HepG2 (cell line): Measurements from ENCODE around the gene R3HDM1. TPM values are rescaled to one million over a fixed set of nuclear protein-coding genes. Genes with fewer than 3 reads are reported as not detected.

Experiments
- ATAC-seq: fragments of 200-7000 bp; cut with Tn5 transposase; 3 replicates; pipeline ENCODE4 v1.9.1; 2020; ENCODE audit warnings: mild to moderate bottlenecking, moderate library complexity
- BruUV-seq: library from RNA; stranded (reverse); fragments of 400-500 nt; replicated peaks from 2 replicates; lab custom pipeline; 2021; lab: Mats Ljungman, UMichigan
- CTCF ChIA-PET: fragments of 300-600 bp; formaldehyde crosslinking; extraction: SDS; loops from one replicate; lab custom pipeline; 2021; ENCODE audit warnings: low total read pairs, inconsistent platforms, low intra/inter-chr PET ratio; lab: Yijun Ruan, JAX
- POLR2A ChIA-PET: fragments of 350-600 bp; sonication (Branson Sonifier 250); formaldehyde crosslinking; loops from one replicate; lab custom pipeline; 2020; ENCODE audit warnings: antibody characterized with exemption, inconsistent platforms; lab: Yijun Ruan, JAX
- DNase-seq: peaks from one replicate; pipeline ENCODE4 v3.0.0-alpha.2; 2015; ENCODE audit warnings: low spot score
- FAIRE-seq: peaks from 3 replicates; lab custom pipeline; 2011; peaks lifted over from hg19 to GRCh38; lab: Jason Lieb, UNC
- H2AFZ ChIP-seq: one replicate; pipeline ENCODE4 v1.6.1; 2011; ENCODE audit warnings: low read length, inconsistent platforms
- H3K27ac ChIP-seq: fragments of 300-600 bp; 3 replicates; pipeline ENCODE4 v1.8.0; 2011; ENCODE audit warnings: mixed run types, mild to moderate bottlenecking, mixed read lengths, low read length, inconsistent platforms; ENCODE audit not compliant: insufficient read depth; ENCODE audit errors: extremely low read length
- H3K27me3 ChIP-seq, 2 experiments: fragments of 200-600 bp in 1 of 2; 2 replicates in 1 of 2; 3 replicates in 1 of 2; pipeline versions ENCODE4 v1.6.0 to v1.8.0; 2011; ENCODE audit warnings: low read length in 2 of 2, mild to moderate bottlenecking in 2 of 2, moderate library complexity in 2 of 2, inconsistent platforms in 1 of 2; ENCODE audit not compliant: insufficient read depth in 2 of 2, control insufficient read depth in 1 of 2
- H3K36me3 ChIP-seq, 2 experiments: fragments of 200-600 bp in 1 of 2; replicated peaks in 1 of 2; 2 replicates in 1 of 2; 3 replicates in 1 of 2; pipeline versions ENCODE4 v1.5.1 to v1.8.0; 2011; ENCODE audit warnings: low read length in 2 of 2, inconsistent platforms in 1 of 2; ENCODE audit not compliant: insufficient read depth in 2 of 2, control insufficient read depth in 1 of 2
- H3K4me1 ChIP-seq: 2 replicates; pipeline ENCODE4 v1.5.1; 2012; ENCODE audit warnings: low read length, inconsistent platforms; ENCODE audit not compliant: insufficient read depth
- H3K4me2 ChIP-seq: 2 replicates; pipeline ENCODE4 v1.6.0; 2011; ENCODE audit warnings: low read depth, low read length, inconsistent platforms
- H3K4me3 ChIP-seq, 3 experiments: fragments of 200-600 bp in 1 of 3; sonication (generic), shearing (Covaris generic) in 1 of 3; replicated peaks in 1 of 3; 2 replicates each; pipeline ENCODE4 v1.5.1; 2011 to 2016; ENCODE audit warnings: low read length in 3 of 3, inconsistent platforms in 2 of 3, low read depth in 2 of 3, mild to moderate bottlenecking in 2 of 3, control low read depth in 1 of 3, mixed read lengths in 1 of 3; ENCODE audit not compliant: insufficient read depth in 1 of 3
- H3K79me2 ChIP-seq: one replicate; pipeline ENCODE4 v1.6.1; 2011; ENCODE audit warnings: low read length, inconsistent platforms; ENCODE audit not compliant: insufficient read depth
- H3K9ac ChIP-seq: 2 replicates; pipeline ENCODE4 v1.6.0; 2011; ENCODE audit warnings: mild to moderate bottlenecking, low read depth, low read length, inconsistent platforms; ENCODE audit not compliant: insufficient read depth
- H3K9me3 ChIP-seq: 2 replicates; pipeline ENCODE4 v1.5.1; 2012; ENCODE audit warnings: mild to moderate bottlenecking, low read length
- H4K20me1 ChIP-seq: 2 replicates; pipeline ENCODE4 v1.6.0; 2011; ENCODE audit warnings: inconsistent platforms, mild to moderate bottlenecking, low read length, moderate library complexity; ENCODE audit not compliant: insufficient read depth
- DPF2 ChIP-seq: sonication (generic); formaldehyde crosslinking; IDR thresholded peaks from 2 replicates; pipeline ENCODE4 v1.4.0; 2020; ENCODE audit warnings: mild to moderate bottlenecking, low read depth, missing genetic modification reagents, borderline replicate concordance
- KDM2A ChIP-seq: sonication (generic); formaldehyde crosslinking; IDR thresholded peaks from 2 replicates; pipeline ENCODE4 v1.4.0; 2020; ENCODE audit warnings: low read depth, missing genetic modification reagents, borderline replicate concordance
- KIAA2018 ChIP-seq: sonication (generic); formaldehyde crosslinking; IDR thresholded peaks from 2 replicates; pipeline ENCODE4 v1.5.0; 2020; ENCODE audit warnings: mild to moderate bottlenecking, missing genetic modification reagents, borderline replicate concordance
- NFE2 ChIP-seq: sonication (generic); formaldehyde crosslinking; IDR thresholded peaks from 2 replicates; pipeline ENCODE4 v1.4.0; 2020; ENCODE audit warnings: missing genetic modification reagents
- TCF12 ChIP-seq, 2 experiments: fragments of 450-650 bp in 1 of 2; sonication (generic) in 1 of 2; formaldehyde crosslinking in 1 of 2; IDR thresholded peaks; 2 replicates each; pipeline versions ENCODE4 v1.6.1 to v1.8.0; 2017 to 2022; ENCODE audit warnings: antibody characterized with exemption in 1 of 2, mild to moderate bottlenecking in 1 of 2, missing genetic modification reagents in 1 of 2, moderate library complexity in 1 of 2
- ZFP90 ChIP-seq: sonication (generic); formaldehyde crosslinking; IDR thresholded peaks from 2 replicates; pipeline ENCODE4 v1.8.0; 2022; ENCODE audit warnings: missing genetic modification reagents, mild to moderate bottlenecking, inconsistent platforms, borderline replicate concordance
- WGBS: methylation state at CpG from one replicate; pipeline ENCODE4 v1.1.6; 2017; ENCODE audit warnings: low lambda C conversion rate; 5-methylcytosine and 5-hydroxymethylcytosine counted together
- in situ Hi-C: cut with HindIII; loops from 2 replicates; pipeline ENCODE4 v1.10.0; 2017; ENCODE audit warnings: low pct_unique_long_range_greater_than_20kb; ENCODE audit not compliant: extremely low pct_ligation_motif_present
- intact Hi-C: fragments of 100-400 bp; cut with micrococcal nuclease; formaldehyde crosslinking; loops from one replicate; pipeline ENCODE4 v1.10.0; 2022; ENCODE audit not compliant: unreplicated experiment
- polyA plus RNA-seq, 8 experiments: library from polyadenylated mRNA; depleted of rRNA in 3 of 8; stranded (reverse) in 7 of 8; unstranded in 1 of 8; fragments of >200 nt; fragmentation: Illumina TruSeq in 4 of 8; extraction: Trizol in 4 of 8; gene quantifications; 2 replicates each; pipeline versions ENCODE4 v1.2.1 to v1.2.3, GENCODE V29; 2011 to 2016; ENCODE audit warnings: low read depth in 4 of 8, missing spikeins in 1 of 8, mixed read lengths in 1 of 8; ENCODE audit not compliant: insufficient read depth in 1 of 8
- total RNA-seq, 5 experiments: library from RNA; depleted of rRNA; stranded (reverse); fragments of >200 nt; fragmentation: Illumina TruSeq; extraction: Trizol; gene quantifications; 2 replicates each; pipeline ENCODE4 v1.2.3, GENCODE V29; 2016; ENCODE audit warnings: low read depth in 1 of 5

The R3HDM1 gene
- total and polyA plus RNA-seq, 2 of the 13 experiments (the other 11 are each of a cell fraction or from before 2014, with no cell fraction given), result 15.7 to 54.3 TPM

GRCh38 chr2:135733045-135733444 is 201.8 kb downstream of the R3HDM1 start:
- Histone ChIP-seq H3K4me1 (no peaks in the 10 kb centered on the region), H3K27ac (no peak overlapping the region), H3K27me3 (no peaks in the 10 kb centered on the region), H3K36me3 (no peaks in the 10 kb centered on the region), H2AFZ (no peak overlapping the region), H3K4me2 (no peak overlapping the region), H3K9me3 (no peaks in the 10 kb centered on the region), H3K79me2 (no peaks in the 10 kb centered on the region), H4K20me1 (no peaks in the 10 kb centered on the region), H3K4me3 (no peak overlapping the region), H3K9ac (no peak overlapping the region)
- WGBS, result 85% methylated on average over 2 of the region's 2 CpGs
- TF ChIP-seq NFE2 (CRISPR knock-in tag), result no peak
- TF ChIP-seq TCF12 (IDR thresholded peaks at IDR 0.05), result no peak
- TF ChIP-seq TCF12 (CRISPR knock-in tag; IDR thresholded peaks at IDR 0.05), result no peak
- no peak for TF ChIP-seq KIAA2018
- no peak for TF ChIP-seq DPF2
- TF ChIP-seq ZFP90, result no peak
- no peak for TF ChIP-seq KDM2A (CRISPR knock-in tag)
- in situ Hi-C loops, result no loop called here
- ChIA-PET POLR2A (no interaction called here), CTCF (no interaction called here)
- DNase-seq (no peak), ATAC-seq (no peak; the same call in 2 of the 3 replicates), FAIRE-seq (no peak)
- no TSS peak for BruUV-seq
- intact Hi-C loops, result no loop called here
